Adipocyte (in vitro differentiated cells): Measurements from ENCODE around the gene ZNF768.
"Not testable (repeated sequence)": the region's sequence is repeated elsewhere in the genome, so short reads cannot be mapped to it uniquely, and the experiment has no call there.

Experiments used
- DNase-seq: peaks from one replicate; pipeline ENCODE4 v3.0.0-alpha.2; 2015; ENCODE audit warnings: low read depth
- H3K27me3 ChIP-seq: replicated peaks from 2 replicates; pipeline ENCODE4 v1.7.0; 2013; ENCODE audit warnings: mild to moderate bottlenecking, low read length, moderate library complexity; ENCODE audit not compliant: control insufficient read depth, insufficient read depth
- H3K36me3 ChIP-seq: 2 replicates; pipeline ENCODE4 v1.7.0; 2013; ENCODE audit warnings: low read length, mild to moderate bottlenecking, moderate library complexity; ENCODE audit not compliant: control insufficient read depth, insufficient read depth, severe bottlenecking
- H3K4me1 ChIP-seq: 2 replicates; pipeline ENCODE4 v1.7.0; 2013; ENCODE audit warnings: mild to moderate bottlenecking, low read length, moderate library complexity; ENCODE audit not compliant: control insufficient read depth, insufficient read depth
- H3K4me3 ChIP-seq: 2 replicates; pipeline ENCODE4 v1.7.0; 2013; ENCODE audit warnings: mild to moderate bottlenecking, low read length, moderate library complexity
- H3K9ac ChIP-seq: 2 replicates; pipeline ENCODE4 v1.7.0; 2013; ENCODE audit warnings: mild to moderate bottlenecking, low read length, moderate library complexity
- H3K9me3 ChIP-seq: 2 replicates; pipeline ENCODE4 v1.7.0; 2013; ENCODE audit warnings: mild to moderate bottlenecking, low read length, moderate library complexity; ENCODE audit not compliant: control insufficient read depth

The ZNF768 gene

DNA sequence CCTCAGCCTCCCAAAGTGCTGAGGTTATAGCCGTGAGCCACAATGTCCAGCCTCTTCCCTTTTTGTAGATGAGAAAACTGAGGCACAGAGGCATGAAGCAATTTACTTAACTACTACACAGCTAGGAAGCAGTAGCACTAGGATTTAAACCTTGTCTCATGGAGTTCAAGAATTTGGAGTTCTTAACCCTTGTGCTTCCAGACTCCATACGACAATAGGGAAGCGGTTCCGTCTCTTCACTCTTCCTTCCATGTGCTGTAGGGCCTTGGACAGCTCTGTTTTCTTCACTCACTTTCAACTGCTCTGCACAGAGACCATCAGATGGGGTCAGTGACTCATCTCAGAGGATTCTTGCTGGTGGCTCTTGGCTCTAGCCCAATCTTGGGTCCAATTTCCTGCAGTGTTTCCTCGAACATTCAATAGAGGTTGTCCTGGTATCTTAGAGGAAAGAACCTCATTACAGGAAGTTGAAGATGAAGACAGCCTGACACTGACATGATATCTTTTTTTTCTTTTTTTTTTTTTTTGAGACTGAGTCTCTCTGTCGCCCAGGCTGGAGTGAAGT lies 34.5 kb downstream of the ZNF768 start:
- peak; percentile 70 for DNase-seq
- Histone ChIP-seq H3K9ac (no peak overlapping the region), H3K4me3 (no peak overlapping the region), H3K4me1 (peaks cover 11% of the 10 kb centered on the region), H3K27me3 (peaks cover 12% of the 10 kb centered on the region), H3K9me3 (no peaks in the 10 kb centered on the region), H3K36me3 (no peaks in the 10 kb centered on the region)

DNA sequence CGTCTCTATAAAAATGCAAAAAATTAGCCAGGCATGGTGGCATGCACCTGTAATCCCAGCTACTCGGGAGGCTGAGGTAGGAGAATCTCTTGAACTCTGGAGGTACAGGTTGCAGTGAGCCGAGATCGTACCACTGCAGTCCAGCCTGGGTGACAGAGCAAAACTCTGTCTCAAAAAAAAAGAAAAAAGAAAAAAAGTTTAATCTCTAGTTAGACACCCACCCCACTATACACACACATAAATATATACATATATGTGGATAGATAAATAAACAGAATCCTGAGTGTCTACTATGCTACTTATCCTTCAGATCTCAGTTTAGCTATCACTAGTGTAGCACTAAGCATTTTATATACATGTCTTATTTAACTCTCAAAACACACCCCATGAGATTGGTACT lies 35.1 kb downstream of the ZNF768 start:
- Histone ChIP-seq H3K4me1 (peaks cover 13% of the 10 kb centered on the region), H3K36me3 (no peaks in the 10 kb centered on the region), H3K9me3 (no peaks in the 10 kb centered on the region), H3K27me3 (peaks cover 12% of the 10 kb centered on the region), H3K4me3 (no peak overlapping the region), H3K9ac (no peak overlapping the region)
- DNase-seq, result no peak

DNA sequence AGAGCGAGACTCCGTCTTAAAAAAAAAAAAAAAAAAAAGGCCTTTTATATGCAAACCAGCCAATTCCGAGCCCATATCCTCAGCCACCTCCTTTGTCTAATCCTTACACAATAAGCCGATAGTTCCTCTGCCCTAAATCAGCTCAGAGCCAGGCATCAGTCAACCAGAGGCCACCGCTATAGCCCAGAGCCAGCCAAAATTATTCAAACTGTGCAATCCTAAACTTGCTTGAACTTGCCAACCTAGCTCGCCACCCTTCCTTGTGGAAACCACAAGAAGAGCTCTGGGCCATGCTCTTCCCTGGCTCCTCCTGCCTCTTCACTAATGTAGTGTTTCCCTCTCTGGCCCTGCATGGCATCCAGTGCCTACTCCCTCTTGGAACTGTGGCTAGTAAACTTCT lies 36.2 kb downstream of the ZNF768 start:
- peaks cover 12% of the 10 kb centered on the region for H3K27me3 ChIP-seq
- DNase-seq, result no peak
- H3K36me3 ChIP-seq, result no peaks in the 10 kb centered on the region
- H3K4me1 ChIP-seq, result peaks cover 22% of the 10 kb centered on the region
- H3K9ac ChIP-seq, result no peak overlapping the region
- no peak overlapping the region for H3K4me3 ChIP-seq
- H3K9me3 ChIP-seq, result no peaks in the 10 kb centered on the region

DNA sequence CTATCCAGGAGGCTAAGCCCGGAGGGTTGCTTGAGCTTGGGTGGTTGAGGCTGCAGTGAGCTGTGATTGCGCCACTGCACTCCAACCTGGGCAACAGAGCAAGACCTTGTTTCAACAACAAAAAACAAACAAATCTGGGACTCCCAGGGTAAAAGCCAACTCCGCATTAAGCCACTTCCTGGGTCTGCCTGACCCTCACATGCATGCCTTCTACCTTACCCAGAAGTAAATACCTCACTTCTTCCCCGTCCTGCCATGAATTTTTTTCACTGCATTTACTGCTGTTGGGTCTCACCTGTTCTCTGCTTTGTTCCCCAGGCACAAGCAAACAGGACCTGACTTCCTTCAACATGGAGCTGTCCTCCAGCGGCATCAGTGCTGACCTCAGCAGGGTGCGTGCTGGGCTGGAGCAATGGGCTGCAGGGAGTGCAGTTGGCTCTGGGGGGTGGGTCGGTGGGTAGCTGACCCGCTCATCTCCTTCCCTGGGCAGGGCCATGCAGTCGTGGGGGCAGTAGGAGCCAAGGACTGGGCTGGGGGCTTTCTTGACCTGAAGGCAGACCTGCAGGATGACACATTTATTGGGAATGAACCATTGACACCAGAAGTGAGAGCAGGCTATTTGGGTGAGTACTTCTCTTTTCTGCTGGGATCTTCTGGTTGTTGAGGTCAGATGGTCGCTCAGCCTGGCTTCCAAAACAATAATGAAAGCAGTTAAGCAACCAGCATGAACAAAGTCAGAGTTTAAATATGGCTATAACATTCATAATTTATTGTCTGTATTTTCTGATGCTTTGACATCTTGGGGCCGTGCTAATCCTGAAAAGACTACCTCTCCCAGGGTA lies 37.4 kb downstream of the ZNF768 start:
- Histone ChIP-seq H3K9me3 (no peaks in the 10 kb centered on the region), H3K27me3 (peaks cover 3% of the 10 kb centered on the region), H3K9ac (no peak overlapping the region), H3K4me3 (no peak overlapping the region), H3K4me1 (peaks cover 22% of the 10 kb centered on the region), H3K36me3 (no peaks in the 10 kb centered on the region)
- no peak for DNase-seq

DNA sequence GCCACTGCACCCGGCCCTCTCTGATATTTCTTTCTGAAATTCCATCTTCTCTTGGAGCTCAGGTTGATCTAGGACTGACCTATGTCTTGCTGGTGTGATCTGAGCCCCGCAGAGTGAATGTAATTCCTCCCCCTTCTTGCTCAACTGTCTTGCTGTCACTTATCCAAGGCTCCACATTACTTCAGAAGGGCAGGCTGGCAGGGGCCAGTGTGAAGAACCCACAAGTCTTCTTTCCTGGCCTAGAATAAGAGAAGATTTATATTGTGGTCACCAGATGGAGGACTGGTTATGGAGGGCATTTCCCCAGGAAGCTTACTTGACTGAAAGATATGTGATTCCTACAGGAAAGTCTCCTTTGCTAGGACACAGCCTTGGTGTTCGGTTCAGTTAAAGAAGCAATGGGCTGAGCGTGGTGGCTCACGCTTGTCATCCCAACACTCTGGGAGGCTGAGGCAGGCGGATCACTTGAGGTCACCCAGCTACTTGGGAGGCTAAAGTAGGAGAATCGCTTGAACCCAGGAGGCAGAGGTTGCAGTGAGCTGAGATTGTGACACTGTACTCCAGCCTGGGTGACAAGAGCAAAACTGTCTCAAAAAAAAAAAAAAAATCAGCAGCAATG lies 40.4 kb downstream of the ZNF768 start:
- DNase-seq, result peak; percentile 7
- H3K9ac ChIP-seq, result no peak overlapping the region
- no peak overlapping the region for H3K4me3 ChIP-seq
- peaks cover 6% of the 10 kb centered on the region for H3K27me3 ChIP-seq
- H3K36me3 ChIP-seq, result no peaks in the 10 kb centered on the region
- H3K9me3 ChIP-seq, result no peaks in the 10 kb centered on the region
- H3K4me1 ChIP-seq, result peaks cover 14% of the 10 kb centered on the region

DNA sequence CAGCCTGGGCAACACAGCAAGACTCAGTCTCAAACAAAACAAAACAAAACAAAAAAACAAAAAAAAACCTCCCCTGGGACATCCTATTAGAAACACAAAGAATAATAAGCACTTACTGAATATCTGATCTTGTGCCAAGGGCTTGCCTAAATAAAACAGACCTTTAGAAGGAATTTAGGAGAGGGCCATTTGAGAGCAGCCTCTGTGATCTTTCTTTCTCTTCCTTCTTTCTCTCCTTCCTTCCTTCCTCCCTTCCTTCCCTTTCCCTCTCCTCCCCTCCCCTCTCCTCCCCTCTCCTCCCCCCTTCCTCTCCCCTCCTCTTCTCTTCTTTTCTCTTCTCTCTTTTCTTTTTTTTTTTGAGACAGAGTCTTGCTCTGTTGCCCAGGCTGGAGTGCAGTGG lies 41.5 kb downstream of the ZNF768 start:
- Histone ChIP-seq H3K27me3 (peaks cover 17% of the 10 kb centered on the region), H3K9me3 (no peaks in the 10 kb centered on the region), H3K4me1 (peaks cover 12% of the 10 kb centered on the region), H3K4me3 (no peak overlapping the region), H3K9ac (no peak overlapping the region), H3K36me3 (no peaks in the 10 kb centered on the region)
- no peak for DNase-seq

DNA sequence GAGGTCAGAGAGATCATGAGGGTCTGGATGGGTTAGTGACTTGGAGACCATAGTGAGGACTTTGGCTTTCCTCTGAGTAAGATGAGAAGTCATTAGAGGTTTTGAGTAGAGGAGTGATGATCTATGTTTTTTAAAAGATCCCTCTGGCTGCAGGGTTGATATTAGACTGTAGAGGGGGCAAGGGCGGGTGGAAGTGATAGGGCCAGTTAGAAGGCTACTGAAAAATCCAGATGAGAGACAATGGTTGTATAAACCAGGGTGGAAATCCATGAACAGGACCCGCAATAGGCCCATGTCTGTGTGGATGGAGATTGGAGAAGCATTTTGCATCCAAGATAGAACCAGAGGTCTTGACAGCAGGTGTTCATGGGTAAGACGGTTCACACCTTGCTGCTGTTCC lies 44.0 kb downstream of the ZNF768 start:
- Histone ChIP-seq H3K4me1 (peaks cover 12% of the 10 kb centered on the region), H3K36me3 (no peaks in the 10 kb centered on the region), H3K27me3 (peaks cover 32% of the 10 kb centered on the region), H3K9ac (no peak overlapping the region), H3K9me3 (no peaks in the 10 kb centered on the region), H3K4me3 (no peak overlapping the region)
- no peak for DNase-seq

DNA sequence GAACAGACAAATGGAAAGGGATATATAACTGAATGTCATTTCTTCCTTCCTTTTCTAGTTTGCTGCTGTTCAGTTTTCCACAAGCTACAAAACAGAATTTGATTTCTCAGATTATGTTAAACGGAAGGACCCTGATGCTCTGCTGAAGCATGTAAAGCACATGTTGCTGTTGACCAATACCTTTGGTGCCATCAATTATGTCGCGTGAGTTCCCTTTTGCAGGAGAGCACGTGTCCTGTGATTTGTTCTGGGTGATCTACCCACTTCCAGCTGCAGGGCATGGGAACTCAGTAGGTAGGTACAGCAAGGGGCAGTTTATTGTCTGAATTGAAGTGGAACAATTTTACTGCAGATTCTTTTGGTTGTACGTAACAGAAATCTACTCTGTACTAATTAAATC lies 45.0 kb downstream of the ZNF768 start:
- H3K36me3 ChIP-seq, result no peaks in the 10 kb centered on the region
- H3K4me3 ChIP-seq, result no peak overlapping the region
- no peak overlapping the region for H3K9ac ChIP-seq
- DNase-seq, result no peak
- H3K9me3 ChIP-seq, result no peaks in the 10 kb centered on the region
- peaks cover 9% of the 10 kb centered on the region for H3K4me1 ChIP-seq
- H3K27me3 ChIP-seq, result peaks cover 37% of the 10 kb centered on the region

DNA sequence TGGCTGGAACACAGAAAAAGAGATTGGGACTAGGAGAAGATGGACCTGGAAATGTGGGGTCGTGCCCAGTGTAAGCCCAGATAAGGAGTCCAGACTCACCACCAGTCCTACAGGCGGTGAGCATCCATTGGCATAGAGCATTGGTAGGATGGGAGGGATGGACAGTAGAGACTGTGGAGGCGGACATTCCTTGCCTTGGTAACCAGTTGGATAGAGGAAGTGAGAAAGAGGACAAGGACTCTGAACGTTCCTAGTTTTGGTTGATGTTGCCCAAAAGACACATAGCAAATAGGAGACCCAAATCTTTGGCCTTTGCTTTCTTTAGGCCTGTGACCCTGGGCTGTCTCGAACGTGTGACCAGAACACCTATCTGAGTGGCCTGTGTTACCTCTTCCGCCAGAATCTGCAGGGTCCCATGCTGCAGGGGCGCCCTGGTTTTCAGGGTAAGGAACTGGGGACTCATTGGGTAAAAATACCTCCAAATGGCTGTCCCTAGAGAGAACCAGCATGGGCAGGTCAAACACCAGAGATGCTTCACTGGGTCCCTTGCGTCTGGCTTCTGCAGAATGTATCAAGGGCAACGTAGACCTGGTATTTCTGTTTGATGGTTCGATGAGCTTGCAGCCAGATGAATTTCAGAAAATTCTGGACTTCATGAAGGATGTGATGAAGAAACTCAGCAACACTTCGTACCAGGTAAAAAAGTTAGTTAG lies 47.4 kb downstream of the ZNF768 start:
- no peak for DNase-seq
- Histone ChIP-seq H3K4me1 (no peaks in the 10 kb centered on the region), H3K4me3 (no peak overlapping the region), H3K9ac (no peak overlapping the region), H3K36me3 (no peaks in the 10 kb centered on the region), H3K27me3 (peaks cover 48% of the 10 kb centered on the region), H3K9me3 (no peaks in the 10 kb centered on the region)

DNA sequence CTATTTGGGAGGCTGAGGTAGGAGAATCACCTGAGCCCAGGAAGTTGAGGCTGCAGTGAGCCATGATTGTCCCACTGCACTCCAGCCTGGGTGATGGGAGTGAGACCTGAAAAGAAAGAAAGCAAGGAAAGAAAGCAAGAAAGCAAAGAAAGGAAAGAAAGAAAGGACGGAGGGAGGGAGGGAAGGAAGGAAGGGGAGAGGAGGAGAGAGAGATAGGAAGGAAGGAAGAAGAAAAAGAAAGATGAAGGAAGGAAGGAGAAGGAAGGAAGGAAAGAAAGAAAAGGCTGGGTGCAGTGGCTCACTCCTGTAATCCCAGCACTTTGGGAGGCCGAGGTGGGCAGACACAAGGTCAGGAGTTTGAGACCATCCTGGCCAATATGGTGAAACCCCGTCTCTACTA lies 48.6 kb downstream of the ZNF768 start:
- H3K9me3 ChIP-seq, H3K4me3 ChIP-seq, H3K4me1 ChIP-seq, H3K36me3 ChIP-seq, DNase-seq, H3K9ac ChIP-seq: not testable (repeated sequence)
- peaks cover 50% of the 10 kb centered on the region for H3K27me3 ChIP-seq

DNA sequence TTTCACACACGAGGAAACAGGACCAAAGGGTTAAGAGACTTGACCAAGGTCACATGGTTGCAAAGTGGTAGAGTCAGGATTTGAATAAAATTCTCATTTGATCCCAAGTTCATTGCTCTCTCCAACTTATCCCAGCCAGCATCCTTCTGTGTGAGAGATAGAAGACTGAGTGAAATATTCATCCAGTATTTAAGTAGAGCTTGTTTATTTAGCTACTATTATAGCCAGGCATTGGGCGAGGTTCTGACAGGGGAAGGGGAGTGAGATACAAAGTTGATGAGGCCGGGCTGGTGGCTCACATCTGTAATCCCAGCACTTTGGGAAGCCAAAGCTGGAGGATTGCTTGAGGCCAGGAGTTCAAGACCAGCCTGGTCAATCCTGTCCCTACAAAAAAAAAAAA lies 49.4 kb downstream of the ZNF768 start:
- DNase-seq, result no peak
- H3K4me3 ChIP-seq, result no peak overlapping the region
- H3K9ac ChIP-seq, result no peak overlapping the region
- H3K9me3 ChIP-seq, result peaks cover 3% of the 10 kb centered on the region
- peaks cover 55% of the 10 kb centered on the region for H3K27me3 ChIP-seq
- H3K4me1 ChIP-seq, result peaks cover 3% of the 10 kb centered on the region
- H3K36me3 ChIP-seq, result no peaks in the 10 kb centered on the region
